ENCODE data around the gene PLXDC1.
"Not testable (repeated sequence)": the region's sequence is repeated elsewhere in the genome, so short reads cannot be mapped to it uniquely, and the experiment has no call there.

PLXDC1 gene

GRCh38 chr17:39151943-39152818 is 744 bp upstream of the PLXDC1 start:
- DNase-seq: no peak

GRCh38 chr17:39150795-39151149 is 665 bp downstream of the PLXDC1 start:
- DNase-seq: no peak

- DNase-seq: no peak
Measured at GRCh38 chr17:39150104-39150634, 1.3 kb downstream of the PLXDC1 start.

GRCh38 chr17:39147221-39148185 is 3.9 kb downstream of the PLXDC1 start:
- DNase-seq: no peak

- DNase-seq: no peak
Measured at GRCh38 chr17:39146273-39146672, 5.2 kb downstream of the PLXDC1 start.

- DNase-seq: no peak
Measured at GRCh38 chr17:39145143-39145542, 6.3 kb downstream of the PLXDC1 start.

- no peak for DNase-seq
Measured at GRCh38 chr17:39144416-39144840, 7.0 kb downstream of the PLXDC1 start.

- no peak for DNase-seq
Measured at GRCh38 chr17:39143552-39144093, 7.8 kb downstream of the PLXDC1 start.

GRCh38 chr17:39141915-39142664 is 9.3 kb downstream of the PLXDC1 start:
- no peak for DNase-seq

- DNase-seq: no peak
Measured at GRCh38 chr17:39141294-39141693, 10.1 kb downstream of the PLXDC1 start.

GRCh38 chr17:39139561-39139960 is 11.9 kb downstream of the PLXDC1 start:
- no peak for DNase-seq

- no peak for DNase-seq
Measured at GRCh38 chr17:39139161-39139511, 12.3 kb downstream of the PLXDC1 start.

- no peak for DNase-seq
Measured at GRCh38 chr17:39138431-39139160, 12.8 kb downstream of the PLXDC1 start.

- no peak for DNase-seq
Measured at GRCh38 chr17:39134878-39135277, 16.6 kb downstream of the PLXDC1 start.

- DNase-seq: no peak
Measured at GRCh38 chr17:39132192-39132610, 19.2 kb downstream of the PLXDC1 start.

GRCh38 chr17:39131616-39132015 is 19.8 kb downstream of the PLXDC1 start:
- no peak for DNase-seq

- no peak for DNase-seq
Measured at GRCh38 chr17:39130205-39130604, 21.2 kb downstream of the PLXDC1 start.

GRCh38 chr17:39129544-39129943 is 21.9 kb downstream of the PLXDC1 start:
- DNase-seq: not testable (repeated sequence)

- no peak for DNase-seq
Measured at GRCh38 chr17:39126436-39126835, 25.0 kb downstream of the PLXDC1 start.

- no peak for DNase-seq
Measured at GRCh38 chr17:39125143-39125875, 26.1 kb downstream of the PLXDC1 start.

- DNase-seq: no peak
Measured at GRCh38 chr17:39123627-39124026, 27.8 kb downstream of the PLXDC1 start.
